SJSA1 (cell line): ENCODE data around the gene RTN4R. TPM values are rescaled to one million over a fixed set of nuclear protein-coding genes. Genes with fewer than 3 reads are reported as not detected.
"Not testable (repeated sequence)": the region's sequence is repeated elsewhere in the genome, so short reads cannot be mapped to it uniquely, and the experiment has no call there.

ENCODE experiments used
- DNase-seq, 2 experiments: peaks; one replicate each; pipeline ENCODE4 v3.0.0-alpha.2; 2015 to 2020; ENCODE audit warnings: low spot score in 2 of 2, low read depth in 1 of 2
- H3K27ac ChIP-seq: fragments of 250-450 bp; sonication (Bioruptor Pico); 2 replicates; pipeline ENCODE4 v1.5.1; 2020; ENCODE audit warnings: mild to moderate bottlenecking, moderate library complexity
- H3K27me3 ChIP-seq: fragments of 250-450 bp; sonication (Bioruptor Pico); replicated peaks from 2 replicates; pipeline ENCODE4 v1.5.1; 2020; ENCODE audit warnings: mild to moderate bottlenecking, moderate library complexity
- H3K36me3 ChIP-seq: fragments of 250-450 bp; sonication (Bioruptor Pico); 2 replicates; pipeline ENCODE4 v1.5.1; 2020; ENCODE audit warnings: mild to moderate bottlenecking
- H3K4me1 ChIP-seq: fragments of 250-450 bp; sonication (Bioruptor Pico); replicated peaks from 2 replicates; pipeline ENCODE4 v1.6.1; 2021; ENCODE audit warnings: mild to moderate bottlenecking
- H3K4me3 ChIP-seq: fragments of 250-450 bp; sonication (Bioruptor Pico); 2 replicates; pipeline ENCODE4 v1.5.1; 2020; ENCODE audit warnings: mild to moderate bottlenecking
- H3K9me3 ChIP-seq: fragments of 250-450 bp; sonication (Bioruptor Pico); replicated peaks from 2 replicates; pipeline ENCODE4 v1.5.1; 2020; ENCODE audit warnings: mild to moderate bottlenecking
- total RNA-seq: library from RNA; depleted of rRNA; stranded (reverse); fragments of >200 nt; shearing (Covaris generic); gene quantifications from 2 replicates; pipeline ENCODE4 v1.2.3, GENCODE V29; 2014

Gene RTN4R
- total RNA-seq, 1 experiment from 2014 or later: 0.05 TPM

- H3K27me3 ChIP-seq: peaks cover 4% of the 10 kb centered on the region; the same call in 1 of the 2 replicates
- peaks cover 13% of the 10 kb centered on the region for H3K4me1 ChIP-seq
- H3K4me3 ChIP-seq: no peak overlapping the region
- no peaks in the 10 kb centered on the region for H3K36me3 ChIP-seq
- H3K9me3 ChIP-seq: no peaks in the 10 kb centered on the region
- H3K27ac ChIP-seq: no peak overlapping the region
- no peak for DNase-seq
Measured at GRCh38 chr22:20298110-20298802, 30.1 kb upstream of the RTN4R start.

GRCh38 chr22:20297414-20298109, 29.4 kb upstream of the RTN4R start:
- Histone ChIP-seq H3K9me3 (no peaks in the 10 kb centered on the region), H3K27ac (no peak overlapping the region), H3K4me3 (no peak overlapping the region), H3K36me3 (no peaks in the 10 kb centered on the region), H3K4me1 (peaks cover 13% of the 10 kb centered on the region), H3K27me3 (peaks cover 5% of the 10 kb centered on the region; the same call in 1 of the 2 replicates)
- no peak for DNase-seq

GRCh38 chr22:20296598-20296997, 28.5 kb upstream of the RTN4R start:
- no peak for DNase-seq
- no peaks in the 10 kb centered on the region for H3K9me3 ChIP-seq
- H3K27me3 ChIP-seq: peaks cover 13% of the 10 kb centered on the region
- H3K4me1 ChIP-seq: peaks cover 13% of the 10 kb centered on the region
- no peak overlapping the region for H3K27ac ChIP-seq
- H3K36me3 ChIP-seq: no peaks in the 10 kb centered on the region
- no peak overlapping the region for H3K4me3 ChIP-seq

DNA sequence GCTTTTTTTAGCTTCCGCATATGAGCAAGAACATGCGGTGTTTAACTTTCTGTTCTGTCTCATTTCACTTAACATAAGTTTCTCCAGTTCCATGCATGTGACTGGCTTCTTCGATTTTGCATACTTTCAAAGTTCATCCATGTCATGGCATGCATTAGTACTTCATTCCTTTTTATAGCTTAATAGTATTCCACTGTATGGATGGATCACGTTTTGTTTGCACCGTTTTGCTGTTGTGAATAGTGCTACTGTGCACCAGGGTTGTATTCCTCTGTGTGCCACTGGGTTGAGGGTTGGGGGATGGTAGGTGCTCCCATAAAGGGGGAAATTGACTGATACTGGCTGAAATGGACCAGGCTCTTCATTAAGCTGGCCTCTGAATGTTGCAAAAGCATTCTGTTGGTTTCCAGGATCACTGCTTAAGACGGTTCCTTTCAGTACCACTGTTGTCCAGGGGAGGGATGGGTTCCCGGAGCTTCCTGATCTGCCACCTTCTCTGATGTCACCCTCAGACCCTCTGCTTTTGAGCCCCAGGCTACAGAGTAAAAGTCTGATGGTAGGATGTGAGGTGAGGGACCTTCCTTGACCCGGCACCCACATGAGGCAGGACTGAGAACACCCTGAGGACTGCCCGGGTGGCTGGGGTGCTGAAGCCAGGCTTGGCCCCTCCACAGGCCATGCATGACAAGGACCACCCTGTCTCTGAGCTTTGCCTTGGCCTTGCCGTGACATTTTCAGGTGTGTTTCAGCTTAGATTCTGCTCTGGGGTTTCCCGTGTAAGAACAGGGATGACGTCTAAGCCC, 27.3 kb upstream of the RTN4R start:
- H3K27me3 ChIP-seq: peaks cover 19% of the 10 kb centered on the region
- no peaks in the 10 kb centered on the region for H3K36me3 ChIP-seq

GRCh38 chr22:20292673-20293232, 24.6 kb upstream of the RTN4R start:
- Histone ChIP-seq H3K27ac (no peak overlapping the region), H3K9me3 (no peaks in the 10 kb centered on the region), H3K36me3 (no peaks in the 10 kb centered on the region), H3K4me3 (no peak overlapping the region), H3K4me1 (no peaks in the 10 kb centered on the region), H3K27me3 (peaks cover 23% of the 10 kb centered on the region)
- DNase-seq: no peak

More for the DNA sequence above, 27.3 kb upstream of the RTN4R start:
- DNase-seq: no peak
- no peaks in the 10 kb centered on the region for H3K9me3 ChIP-seq
- H3K4me3 ChIP-seq: no peak overlapping the region
- H3K4me1 ChIP-seq: peaks cover 13% of the 10 kb centered on the region
- no peak overlapping the region for H3K27ac ChIP-seq

DNA sequence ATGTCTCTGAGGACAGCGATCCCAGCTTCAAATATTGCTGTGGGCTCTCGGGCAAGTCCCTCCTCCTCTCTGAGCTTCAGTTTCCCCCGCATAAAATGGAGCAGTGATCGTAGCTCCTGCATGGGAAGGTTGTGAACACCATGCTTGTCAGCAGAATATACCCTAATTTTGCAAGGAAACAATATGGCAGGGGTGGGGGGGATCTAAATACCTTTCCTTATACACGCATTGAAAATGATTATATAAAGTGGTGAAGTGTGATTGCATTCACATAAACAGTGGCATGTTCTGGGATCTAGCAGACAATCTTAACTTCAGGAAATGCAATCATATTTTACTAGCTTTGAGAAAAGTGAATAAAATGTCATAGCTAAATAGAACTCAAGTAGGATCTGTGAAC, 24.0 kb upstream of the RTN4R start:
- H3K4me3 ChIP-seq: no peak overlapping the region
- no peaks in the 10 kb centered on the region for H3K36me3 ChIP-seq
- no peak for DNase-seq
- H3K27ac ChIP-seq: no peak overlapping the region
- H3K27me3 ChIP-seq: peaks cover 23% of the 10 kb centered on the region
- H3K4me1 ChIP-seq: no peaks in the 10 kb centered on the region
- no peaks in the 10 kb centered on the region for H3K9me3 ChIP-seq

DNA sequence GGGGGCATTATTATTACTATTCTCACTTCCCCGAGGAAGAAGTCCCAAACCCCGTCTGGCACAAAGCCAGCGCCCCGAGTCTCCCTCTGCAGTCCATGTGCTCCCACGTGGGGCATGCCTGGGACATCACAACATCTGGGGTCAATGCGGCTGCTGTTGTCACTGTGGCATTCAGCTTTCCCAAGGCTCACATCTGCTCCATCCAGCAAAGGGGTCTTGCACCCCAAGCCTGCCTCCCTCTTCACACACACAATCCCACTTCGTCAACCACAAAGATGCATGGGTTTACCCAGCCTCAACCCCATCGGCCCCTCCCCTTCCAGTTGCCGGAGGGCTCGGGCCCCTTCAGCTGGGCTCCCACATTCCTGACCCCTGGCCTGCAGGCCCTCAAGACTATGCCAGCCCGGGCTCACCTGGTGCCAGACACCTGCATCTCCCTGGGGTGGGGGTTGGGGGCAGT, 23.5 kb upstream of the RTN4R start:
- Histone ChIP-seq H3K27ac (no peak overlapping the region), H3K9me3 (no peaks in the 10 kb centered on the region), H3K36me3 (no peaks in the 10 kb centered on the region), H3K4me3 (no peak overlapping the region), H3K27me3 (peaks cover 23% of the 10 kb centered on the region), H3K4me1 (no peaks in the 10 kb centered on the region)
- no peak for DNase-seq

GRCh38 chr22:20291249-20291586, 23.1 kb upstream of the RTN4R start:
- no peaks in the 10 kb centered on the region for H3K4me1 ChIP-seq
- H3K36me3 ChIP-seq: no peaks in the 10 kb centered on the region
- H3K9me3 ChIP-seq: no peaks in the 10 kb centered on the region
- H3K27ac ChIP-seq: no peak overlapping the region
- DNase-seq: no peak
- no peak overlapping the region for H3K4me3 ChIP-seq
- H3K27me3 ChIP-seq: peaks cover 23% of the 10 kb centered on the region

DNA sequence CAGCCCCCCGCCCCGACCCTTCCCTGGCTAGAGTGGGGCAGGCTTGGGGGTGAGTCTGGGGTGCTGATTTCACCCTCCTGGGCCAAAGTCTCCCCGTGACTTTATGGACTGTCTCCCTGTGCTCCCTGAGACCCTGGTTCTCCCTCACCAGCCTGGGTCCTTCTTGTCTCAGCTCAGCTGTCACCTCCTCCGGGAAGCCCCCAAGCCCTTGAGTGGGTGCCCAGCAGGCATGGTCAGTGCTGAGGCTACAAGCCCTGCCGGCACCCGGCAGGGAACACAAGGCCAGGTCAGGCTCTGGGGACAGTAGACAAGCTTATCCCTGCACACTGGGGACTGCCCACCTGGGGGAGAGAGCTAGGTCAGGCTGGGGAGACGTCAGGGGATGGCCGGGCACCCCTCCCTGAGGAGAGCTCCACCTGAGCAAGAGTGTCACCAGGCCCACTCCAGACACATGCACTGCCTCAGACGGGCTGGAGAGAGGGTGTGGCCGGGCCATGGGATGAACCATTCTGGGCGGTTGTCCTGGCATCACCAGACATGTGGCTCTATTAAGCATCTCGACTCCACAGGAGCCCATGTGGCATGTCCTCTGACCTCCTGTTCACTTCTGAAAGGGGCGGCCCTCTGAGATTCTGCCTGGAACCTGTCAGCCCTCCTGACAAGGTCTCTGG, 22.6 kb upstream of the RTN4R start:
- Histone ChIP-seq H3K36me3 (no peaks in the 10 kb centered on the region), H3K27ac (no peak overlapping the region), H3K9me3 (no peaks in the 10 kb centered on the region), H3K4me3 (no peak overlapping the region), H3K4me1 (no peaks in the 10 kb centered on the region), H3K27me3 (peaks cover 23% of the 10 kb centered on the region)
- no peak for DNase-seq

DNA sequence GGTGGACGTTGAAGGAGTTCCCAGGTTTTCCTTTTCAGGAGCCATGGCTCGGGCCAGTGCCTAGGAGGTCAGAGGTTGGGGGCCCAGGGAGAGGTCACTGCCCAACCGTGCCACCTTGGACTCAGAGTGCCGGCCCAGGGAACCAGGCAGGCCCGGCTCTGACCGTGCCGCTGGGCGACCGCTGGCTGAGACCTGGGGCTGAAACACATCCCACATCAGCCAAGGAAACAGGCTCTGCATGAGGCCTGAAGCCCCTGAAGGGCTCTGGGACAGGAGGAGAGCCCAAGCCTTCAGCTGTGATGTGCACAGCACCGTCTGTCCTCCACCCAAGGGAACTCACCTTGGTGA, 21.9 kb upstream of the RTN4R start:
- H3K27me3 ChIP-seq: peaks cover 23% of the 10 kb centered on the region

GRCh38 chr22:20289182-20290044, 21.3 kb upstream of the RTN4R start:
- peaks cover 23% of the 10 kb centered on the region for H3K27me3 ChIP-seq
- H3K27ac ChIP-seq, DNase-seq, H3K9me3 ChIP-seq, H3K4me3 ChIP-seq, H3K4me1 ChIP-seq, H3K36me3 ChIP-seq: not testable (repeated sequence)

More for the DNA sequence above, 21.9 kb upstream of the RTN4R start:
- Histone ChIP-seq H3K4me1 (no peaks in the 10 kb centered on the region), H3K4me3 (no peak overlapping the region), H3K36me3 (no peaks in the 10 kb centered on the region), H3K9me3 (no peaks in the 10 kb centered on the region), H3K27ac (no peak overlapping the region)
- no peak for DNase-seq

DNA sequence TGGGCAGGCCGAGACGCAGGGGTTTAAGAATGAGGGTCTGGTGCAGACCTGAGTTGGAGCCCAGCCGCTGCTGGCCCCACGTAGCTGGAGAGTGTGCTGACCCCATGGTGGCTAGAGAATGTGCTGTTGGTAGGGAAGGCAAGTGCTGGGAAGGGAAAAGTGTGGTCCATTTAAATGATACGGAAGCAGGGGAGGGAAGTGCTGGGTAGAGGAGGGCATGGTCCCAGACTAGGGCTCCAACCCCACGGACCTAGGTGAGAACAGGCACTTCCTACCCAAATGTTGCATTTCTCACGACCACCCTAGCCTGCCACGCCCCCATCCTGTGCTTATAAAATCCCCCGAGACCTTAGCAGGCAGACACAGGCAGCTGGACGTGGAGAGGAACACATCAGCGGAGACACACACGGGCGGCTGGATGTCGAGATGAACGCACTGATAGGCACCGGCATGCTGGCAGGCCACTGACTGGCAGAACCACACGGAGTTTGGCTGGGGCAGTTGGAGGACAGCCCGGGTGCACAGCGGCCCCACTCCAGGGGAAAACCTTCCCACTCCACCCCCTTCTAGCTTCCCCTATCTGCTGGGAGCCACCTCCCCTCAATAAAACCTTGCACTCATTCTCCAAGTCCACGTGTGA, 18.8 kb upstream of the RTN4R start:
- not testable (repeated sequence) for H3K4me1 ChIP-seq, H3K36me3 ChIP-seq, H3K27ac ChIP-seq, H3K4me3 ChIP-seq, DNase-seq, H3K9me3 ChIP-seq
- peaks cover 15% of the 10 kb centered on the region for H3K27me3 ChIP-seq
